ENCODE results near the gene CYP4F12. TPM values are rescaled to one million over a fixed set of nuclear protein-coding genes. Genes with fewer than 3 reads are reported as not detected.

The CYP4F12 gene
- total RNA-seq, 1 donor from 2014 or later, result 23.6 TPM

DNA sequence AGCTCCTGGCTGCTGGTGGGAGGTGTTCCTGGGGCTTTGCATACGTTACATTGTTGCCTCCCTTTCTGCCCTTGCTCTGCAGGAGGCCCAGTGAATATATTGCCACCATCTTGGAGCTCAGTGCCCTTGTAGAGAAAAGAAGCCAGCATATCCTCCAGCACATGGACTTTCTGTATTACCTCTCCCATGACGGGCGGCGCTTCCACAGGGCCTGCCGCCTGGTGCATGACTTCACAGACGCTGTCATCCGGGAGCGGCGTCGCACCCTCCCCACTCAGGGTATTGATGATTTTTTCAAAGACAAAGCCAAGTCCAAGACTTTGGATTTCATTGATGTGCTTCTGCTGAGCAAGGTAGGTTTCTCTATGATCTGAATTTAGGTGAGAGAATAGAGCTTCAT lies 10.5 kb downstream of the CYP4F12 start:
- intact Hi-C loops (cut with DNase I), result no loop called here
- ATAC-seq (no peak), DNase-seq (ENCODE audit: low spot score) (no peak)

DNA sequence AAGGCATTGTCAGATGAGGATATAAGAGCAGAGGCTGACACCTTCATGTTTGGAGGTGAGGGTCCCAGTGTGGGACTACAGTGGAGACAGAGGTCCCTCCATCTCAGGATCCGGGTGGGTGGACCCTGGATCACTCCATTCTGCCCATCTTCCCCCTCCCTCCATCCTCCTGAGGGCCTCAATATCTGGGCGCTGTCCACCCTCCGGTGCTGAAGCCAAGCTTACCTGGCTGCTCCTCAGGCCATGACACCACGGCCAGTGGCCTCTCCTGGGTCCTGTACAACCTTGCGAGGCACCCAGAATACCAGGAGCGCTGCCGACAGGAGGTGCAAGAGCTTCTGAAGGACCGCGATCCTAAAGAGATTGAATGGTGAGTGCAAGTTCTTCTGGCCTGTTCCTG lies 11.9 kb downstream of the CYP4F12 start:
- ATAC-seq, result no peak
- intact Hi-C loops (cut with DNase I), result no loop called here
- DNase-seq (ENCODE audit: low spot score), result no peak

DNA sequence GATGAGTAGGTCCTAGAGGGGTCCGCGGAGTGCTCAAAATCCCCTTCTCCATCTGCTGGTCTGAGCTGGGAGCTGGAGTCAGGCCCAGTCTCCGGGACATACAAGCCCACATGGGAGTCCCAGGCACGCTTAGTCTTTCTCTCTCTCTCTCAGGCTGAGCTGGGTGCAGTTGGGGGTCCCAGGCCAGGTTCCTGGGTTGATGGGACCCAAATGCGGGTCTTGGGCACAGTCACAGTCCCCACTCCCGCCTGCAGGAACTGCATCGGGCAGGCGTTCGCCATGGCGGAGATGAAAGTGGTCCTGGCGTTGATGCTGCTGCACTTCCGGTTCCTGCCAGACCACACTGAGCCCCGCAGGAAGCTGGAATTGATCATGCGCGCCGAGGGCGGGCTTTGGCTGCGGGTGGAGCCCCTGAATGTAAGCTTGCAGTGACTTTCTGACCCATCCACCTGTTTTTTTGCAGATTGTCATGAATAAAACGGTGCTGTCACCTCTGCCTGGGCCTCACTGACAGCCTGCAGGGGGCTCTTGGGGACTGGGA lies 23.8 kb downstream of the CYP4F12 start:
- DNase-seq (ENCODE audit: low spot score), result no peak
- ATAC-seq, result no peak
- intact Hi-C loops (cut with DNase I), result no loop called here

DNA sequence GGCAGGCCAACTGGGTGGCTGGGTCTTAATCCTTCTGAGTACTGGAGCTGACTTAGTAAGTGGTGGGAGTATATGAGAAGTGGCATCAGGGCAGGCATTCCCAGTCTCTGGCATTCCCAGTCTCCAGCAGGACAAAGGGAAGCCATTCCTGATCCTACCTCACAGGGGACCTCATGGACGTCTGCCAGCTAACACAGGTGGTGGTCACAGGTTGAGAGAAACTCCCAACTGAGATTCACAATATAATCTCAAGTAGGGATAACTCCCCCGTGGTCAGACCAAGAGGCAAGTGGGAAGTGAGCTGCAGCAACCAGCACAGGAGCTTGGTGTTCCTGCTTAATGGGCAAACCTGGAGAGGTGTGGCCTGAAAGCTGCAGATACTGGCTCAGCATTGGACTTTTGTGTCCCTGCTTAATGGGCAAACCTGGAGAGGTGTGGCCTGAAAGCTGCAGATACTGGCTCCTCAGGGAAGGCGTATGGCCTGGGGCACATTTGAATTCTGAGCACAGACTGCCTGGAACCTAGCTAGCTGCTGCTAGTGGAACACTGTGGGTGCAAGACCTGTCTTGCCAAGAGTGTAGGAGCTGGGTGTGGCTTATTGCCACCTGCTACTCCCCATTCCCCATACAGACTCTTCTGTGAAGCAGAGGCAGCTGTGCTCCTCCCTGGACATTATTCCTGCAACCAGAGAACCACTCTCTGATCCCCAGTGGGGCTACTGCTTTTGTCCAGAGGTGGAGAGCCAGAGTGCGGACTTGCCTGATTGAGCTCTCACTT lies 29.1 kb downstream of the CYP4F12 start:
- intact Hi-C loops (cut with DNase I), result no loop called here
- DNase-seq (ENCODE audit: low spot score), result no peak
- ATAC-seq, result peak; percentile 38

DNA sequence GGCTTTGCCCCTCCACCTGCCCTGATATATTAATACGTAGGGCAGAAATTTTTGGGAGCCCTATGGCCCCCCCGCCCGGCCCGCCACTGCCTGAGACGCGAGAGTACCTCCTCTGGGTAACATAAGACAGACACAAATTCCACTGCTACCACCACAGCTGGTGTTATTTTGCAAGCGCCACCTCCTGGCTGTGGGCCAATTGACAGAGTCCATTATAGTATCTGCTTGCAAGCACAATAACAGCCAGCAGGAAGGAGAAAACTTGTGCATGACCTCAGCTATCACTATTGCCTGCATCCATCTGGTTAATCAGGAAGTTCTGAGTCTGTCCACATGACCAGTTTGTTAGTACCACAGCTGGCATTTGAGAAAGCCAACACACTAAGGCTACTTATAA lies 29.6 kb downstream of the CYP4F12 start:
- intact Hi-C loops (cut with DNase I), result no loop called here
- DNase-seq (ENCODE audit: low spot score), result peak; percentile 85
- ATAC-seq, result peak; percentile 93

DNA sequence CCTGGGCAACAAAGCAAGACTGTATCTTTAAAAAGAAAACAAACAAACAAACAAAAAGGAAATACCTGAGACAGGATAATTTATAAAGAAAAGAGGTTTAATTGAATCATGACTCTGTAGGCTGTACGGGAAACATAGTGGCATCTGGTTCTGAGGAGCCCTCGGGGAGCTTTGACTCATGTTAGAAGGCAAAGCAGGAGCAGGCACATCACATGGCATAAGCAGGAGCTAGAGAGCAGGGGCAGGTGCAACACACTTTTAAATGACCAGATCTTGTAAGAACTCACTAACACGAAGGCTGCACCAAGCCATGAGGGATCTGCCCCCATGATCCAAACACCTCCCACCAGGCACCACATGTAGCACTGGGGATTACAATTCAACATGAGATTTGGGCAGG lies 41.8 kb downstream of the CYP4F12 start:
- ATAC-seq (no peak), DNase-seq (ENCODE audit: low spot score) (no peak)
- intact Hi-C loops (cut with DNase I), result no loop called here

DNA sequence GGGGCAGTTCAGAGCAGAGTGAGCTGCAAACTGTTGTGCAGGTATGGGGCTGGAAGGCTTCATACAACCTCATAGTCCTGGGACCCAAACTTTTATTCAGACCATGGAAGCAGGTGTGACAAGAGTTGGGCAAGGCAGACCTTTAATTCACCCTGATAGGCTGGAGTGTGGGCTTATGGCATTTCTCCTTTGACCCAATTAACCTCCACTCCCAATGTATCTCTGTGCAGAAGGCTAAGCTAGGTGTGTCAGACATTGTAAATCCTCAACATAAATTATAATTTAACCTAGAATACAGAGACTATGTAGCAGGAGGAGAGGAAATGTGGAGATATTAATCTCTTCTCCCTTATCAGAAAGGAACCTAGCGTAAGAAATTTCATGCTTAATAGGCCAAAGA lies 42.8 kb downstream of the CYP4F12 start:
- DNase-seq (ENCODE audit: low spot score), result no peak
- intact Hi-C loops (cut with DNase I), result no loop called here
- ATAC-seq, result no peak

DNA sequence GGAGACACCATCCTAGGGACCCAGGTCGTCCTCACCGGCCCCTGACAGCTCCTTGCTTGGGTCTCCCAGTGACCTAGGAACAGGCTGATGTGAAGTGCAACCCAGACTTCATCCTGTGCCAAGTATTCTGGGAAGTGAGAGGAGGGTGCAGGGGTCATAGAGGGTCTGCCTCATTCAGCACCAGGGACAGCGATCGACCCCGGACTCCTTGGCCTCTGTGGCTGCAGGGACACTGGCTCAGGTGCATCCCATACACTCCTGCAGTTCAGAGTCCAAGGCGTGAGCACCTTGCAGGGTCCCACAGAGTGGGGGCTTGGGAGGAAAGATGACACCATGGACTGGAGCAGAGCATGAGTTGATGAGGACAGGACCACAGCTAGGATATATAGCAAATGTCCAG lies 44.9 kb downstream of the CYP4F12 start:
- DNase-seq (ENCODE audit: low spot score), result no peak
- no peak for ATAC-seq
- intact Hi-C loops (cut with DNase I), result no loop called here

DNA sequence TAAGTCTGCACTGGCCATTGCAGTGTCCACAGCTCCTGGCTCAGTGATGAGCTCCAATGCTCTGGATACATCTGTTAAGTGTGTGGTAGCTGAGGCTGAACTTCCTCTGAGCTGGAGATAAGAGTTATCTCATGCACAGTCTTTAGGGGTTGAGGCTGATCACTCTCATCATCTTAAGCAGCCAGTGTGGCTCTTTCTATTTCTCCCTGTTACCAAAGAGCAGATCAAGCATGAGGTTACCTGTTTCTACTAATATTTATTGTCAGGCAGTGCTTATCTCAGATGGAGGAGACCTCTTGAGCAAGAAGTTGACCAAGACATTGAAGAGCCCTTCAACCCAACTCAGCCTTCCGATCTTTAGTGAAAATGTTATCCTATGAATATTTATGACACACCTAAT lies 48.4 kb downstream of the CYP4F12 start:
- intact Hi-C loops (cut with DNase I), result no loop called here
- DNase-seq (ENCODE audit: low spot score), result no peak
- no peak for ATAC-seq

DNA sequence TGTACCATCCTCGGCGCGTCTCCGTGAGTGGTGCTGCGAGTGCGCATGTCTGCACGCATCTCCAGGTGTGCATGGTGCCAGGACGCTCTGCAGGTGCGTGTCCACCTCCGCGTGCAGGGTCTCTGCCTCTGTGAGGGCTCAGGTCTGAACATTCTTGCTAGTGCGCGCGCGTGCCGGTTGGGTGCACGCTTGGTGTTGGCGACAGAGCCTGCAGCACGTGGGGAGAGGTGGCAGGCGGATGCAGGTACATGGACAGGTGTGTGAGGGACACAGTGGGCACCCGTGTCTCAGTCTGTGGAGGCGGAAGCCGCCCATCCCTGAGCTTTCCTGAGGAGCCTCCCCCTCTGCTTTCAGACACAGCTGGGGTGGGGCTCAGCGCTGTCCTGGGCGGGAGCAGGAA lies 50.1 kb downstream of the CYP4F12 start:
- intact Hi-C loops (cut with DNase I), result no loop called here
- ATAC-seq (no peak), DNase-seq (ENCODE audit: low spot score) (no peak)

DNA sequence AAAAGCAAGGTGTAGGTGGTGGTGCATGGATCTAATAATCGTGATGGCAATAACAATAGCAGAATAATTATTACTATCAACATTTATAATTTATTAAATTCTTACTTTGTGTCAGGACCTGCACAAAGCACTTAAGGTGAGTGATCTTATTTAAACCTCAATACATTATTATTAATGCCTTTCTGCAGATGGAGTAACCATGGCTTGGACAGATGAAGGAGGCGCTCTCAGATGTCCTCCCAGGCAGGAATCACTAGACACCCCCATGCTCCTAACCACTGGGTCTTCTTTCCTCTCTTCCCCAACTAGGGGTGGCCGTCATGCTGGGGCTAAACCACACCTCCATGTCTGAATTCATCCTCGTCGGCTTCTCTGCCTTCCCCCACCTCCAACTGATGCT lies 54.8 kb downstream of the CYP4F12 start, which contains the start of gene OR10H2:
Gene OR10H2, plus strand, starts transcription at position 301 of the 400 bp plus-strand sequence. Its CDS starts 20 bp downstream, at position 321.
- no peak for ATAC-seq
- intact Hi-C loops (cut with DNase I), result no loop called here
- no peak for DNase-seq (ENCODE audit: low spot score)

DNA sequence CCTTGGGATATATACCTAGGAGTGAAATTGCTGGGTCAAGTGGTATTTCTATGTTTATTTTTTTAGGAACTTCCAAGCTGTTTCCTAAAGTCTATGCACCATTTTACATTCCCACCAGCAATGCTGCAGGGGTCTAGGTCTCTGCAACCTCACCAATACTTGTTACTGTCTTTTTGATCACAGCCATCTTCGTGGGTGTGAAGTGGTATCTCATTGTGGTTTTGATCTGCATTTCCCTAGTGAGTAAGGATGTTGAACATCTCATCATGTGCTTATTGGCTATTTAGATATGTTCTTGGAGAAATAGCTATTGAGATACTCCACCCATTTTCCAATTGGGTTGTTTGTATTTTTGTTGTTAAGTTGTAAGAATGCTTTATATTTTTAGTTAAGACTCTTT lies 57.7 kb downstream of the CYP4F12 start:
- DNase-seq (ENCODE audit: low spot score) (no peak), ATAC-seq (no peak)
- intact Hi-C loops (cut with DNase I), result no loop called here

DNA sequence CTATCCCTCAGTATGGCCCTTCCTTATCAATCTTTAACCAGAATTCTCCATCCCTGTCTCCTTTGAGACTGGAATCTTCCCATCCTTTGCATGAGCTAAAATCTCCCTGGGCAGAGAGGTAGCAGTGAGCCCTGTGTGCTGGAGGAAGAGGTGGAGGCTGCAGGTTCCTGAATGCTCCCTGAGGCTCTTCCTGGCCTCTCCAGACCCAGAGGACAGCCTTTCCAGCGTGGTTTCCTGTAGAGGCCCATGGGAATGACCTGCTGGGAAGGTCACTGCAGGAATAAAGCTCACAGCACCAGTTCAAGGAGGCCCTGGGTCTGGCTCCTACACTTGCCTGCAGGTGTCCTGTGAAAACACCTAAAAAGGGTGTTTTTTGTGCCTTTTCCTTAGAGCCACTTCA lies 59.5 kb downstream of the CYP4F12 start:
- intact Hi-C loops (cut with DNase I), result no loop called here
- DNase-seq (ENCODE audit: low spot score), result no peak
- ATAC-seq, result no peak

DNA sequence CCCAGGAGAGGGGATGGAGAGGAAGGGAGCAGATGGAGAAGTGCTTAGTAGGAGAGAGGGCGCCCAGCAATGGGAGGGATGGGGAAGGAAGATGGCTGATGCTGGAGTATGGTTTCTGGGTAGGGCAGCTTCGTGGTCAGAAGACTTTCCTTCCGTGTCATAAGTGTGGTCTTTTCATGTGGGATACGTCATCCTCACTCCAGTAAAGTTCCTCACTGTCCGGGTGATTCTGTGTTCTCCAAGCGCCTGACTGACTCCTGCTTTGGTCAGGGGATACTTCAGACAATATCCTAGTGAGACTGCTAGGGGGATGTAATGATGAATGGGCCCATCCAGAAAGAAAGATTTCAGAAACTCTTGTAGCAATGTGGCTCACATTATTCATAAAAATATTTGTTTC lies 61.0 kb downstream of the CYP4F12 start:
- intact Hi-C loops (cut with DNase I), result no loop called here
- no peak for DNase-seq (ENCODE audit: low spot score)
- ATAC-seq, result no peak

DNA sequence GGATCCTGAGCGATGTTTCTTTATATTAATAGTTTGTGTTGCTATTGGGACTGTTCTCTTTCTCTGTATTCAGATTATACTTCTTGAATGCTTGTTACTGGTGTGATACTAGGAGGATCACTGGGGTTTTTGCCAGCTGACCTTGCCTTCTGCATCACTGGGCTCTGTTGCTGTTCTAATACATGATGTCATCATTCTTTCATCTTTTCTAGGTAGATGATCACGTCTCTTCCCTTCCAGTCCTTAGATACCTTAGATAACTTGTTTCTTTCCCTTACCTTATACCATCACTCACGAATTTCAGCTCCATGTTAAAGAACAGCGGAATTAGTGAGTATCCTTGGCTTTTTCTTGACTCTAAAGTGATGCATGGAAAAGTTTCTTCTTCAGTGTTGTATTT lies 64.8 kb downstream of the CYP4F12 start, which contains the start of gene OR10H3:
Gene OR10H3, plus strand, starts transcription at position 264 of the 400 bp plus-strand sequence. CDS start 3,408 bp downstream, outside the sequence.
- intact Hi-C loops (cut with DNase I), result no loop called here
- ATAC-seq (no peak), DNase-seq (ENCODE audit: low spot score) (no peak)

DNA sequence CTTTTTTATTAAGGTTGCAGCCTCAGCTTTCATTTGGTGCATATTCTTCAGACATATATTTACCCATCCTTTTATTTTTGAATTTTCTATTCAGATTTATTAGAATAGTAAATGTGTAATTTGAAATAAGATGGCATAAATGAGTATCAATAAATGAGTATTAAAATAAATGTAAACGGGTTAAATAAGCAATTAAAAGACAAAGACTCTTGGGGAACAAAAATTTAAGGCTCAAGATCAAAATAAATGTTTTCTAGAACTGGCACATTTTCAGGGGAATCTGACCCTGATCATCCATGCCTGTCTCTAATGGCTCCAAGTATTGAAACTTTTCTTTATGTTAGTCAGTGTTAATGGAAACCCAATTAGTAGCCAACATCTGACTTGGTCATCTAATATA lies 67.9 kb downstream of the CYP4F12 start:
- intact Hi-C loops (cut with DNase I), result no loop called here
- DNase-seq (ENCODE audit: low spot score) (no peak), ATAC-seq (no peak)

Other genes with a start within 250 kb of the CYP4F12 start
- 30.2 TPM for gene WIZ, start 223.1 kb upstream of the CYP4F12 start, total RNA-seq
- gene RASAL3, start 208.5 kb upstream of the CYP4F12 start, total RNA-seq, result 6.1 TPM
- not detected for gene PGLYRP2, start 193.6 kb upstream of the CYP4F12 start, total RNA-seq
- not detected for gene CYP4F22, start 164.6 kb upstream of the CYP4F12 start, total RNA-seq
- gene CYP4F8, start 57.9 kb upstream of the CYP4F12 start, total RNA-seq, result not detected
- gene CYP4F3, start 32.2 kb upstream of the CYP4F12 start, total RNA-seq, result 4.8 TPM
- not detected for gene OR10H2, start 54.9 kb downstream of the CYP4F12 start, total RNA-seq
- not detected for gene OR10H3, start 64.9 kb downstream of the CYP4F12 start, total RNA-seq
- not detected for gene OR10H5, start 114.6 kb downstream of the CYP4F12 start, total RNA-seq
- gene OR10H1, start 142.6 kb downstream of the CYP4F12 start, total RNA-seq, result not detected
- gene CYP4F2, start 225.0 kb downstream of the CYP4F12 start, total RNA-seq, result not detected